Ovary (tissue), 9 donors: ENCODE results near the gene METRN. TPM values are rescaled to one million over a fixed set of nuclear protein-coding genes. Genes with fewer than 3 reads are reported as not detected.

Experiments
- DNase-seq, 5 donors: peaks; one replicate each; pipeline ENCODE4 v3.0.0-alpha.2; 2019 to 2020
- H3K27ac ChIP-seq, 2 donors: fragments of 200-600 bp; one replicate each; pipeline versions ENCODE4 v1.5.1 to v1.8.0; 2019 to 2022
- H3K27me3 ChIP-seq: fragments of 200-600 bp; one replicate; pipeline ENCODE4 v1.8.0; 2022
- H3K36me3 ChIP-seq: fragments of 200-600 bp; sonication (generic); one replicate; pipeline ENCODE4 v1.5.1; 2019
- H3K4me1 ChIP-seq: one replicate; pipeline ENCODE4 v1.8.1; 2013; ENCODE audit warnings: mild to moderate bottlenecking, moderate library complexity; ENCODE audit not compliant: insufficient read depth
- H3K4me3 ChIP-seq: fragments of 200-600 bp; sonication (generic); one replicate; pipeline ENCODE4 v1.5.1; 2017
- H3K9me3 ChIP-seq, 2 donors: fragments of 200-600 bp in 1 of 2; sonication (generic) in 1 of 2; one replicate each; pipeline versions ENCODE4 v1.5.1 to v1.8.1; 2013 to 2019; ENCODE audit warnings: mild to moderate bottlenecking in 1 of 2, moderate library complexity in 1 of 2
- EP300 ChIP-seq: sonication (generic); formaldehyde crosslinking; IDR thresholded peaks from one replicate; pipeline ENCODE4 v1.6.1; 2017; ENCODE audit warnings: antibody characterized with exemption
- POLR2A ChIP-seq: fragments of 450-650 bp; IDR thresholded peaks from one replicate; pipeline ENCODE4 v1.6.1; 2017; ENCODE audit warnings: antibody characterized with exemption, mild to moderate bottlenecking, moderate library complexity
- WGBS, 3 donors: extraction: QIAGEN DNeasy Blood & Tissue Kit in 1 of 3; methylation state at CpG; one replicate each; pipeline versions ENCODE4 v1.1.5 to v1.1.7; 2013 to 2017; 5-methylcytosine and 5-hydroxymethylcytosine counted together
- intact Hi-C, 4 donors: fragments of 100-400 bp; cut with DNase I; formaldehyde crosslinking; loops; one replicate each; pipeline versions ENCODE4 v1.11.0 to v1.15.1; 2022 to 2023
- polyA plus RNA-seq, 2 donors: library from polyadenylated mRNA; stranded (reverse); fragments of 200-250 nt in 1 of 2; fragments of 350-450 nt in 1 of 2; fragmentation: Illumina TruSeq in 1 of 2; extraction: RNeasy Lipid Tissue Mini Kit (QIAGEN cat#74804) in 1 of 2; gene quantifications; one replicate each; pipeline ENCODE4 v1.2.3, GENCODE V29; 2013 to 2014
- total RNA-seq, 7 donors: library from RNA; depleted of rRNA in 2 of 7; stranded (reverse); fragments of >200 nt in 2 of 7; fragmentation: NEBNext Ultra II Directional in 3 of 7; extraction: Animal tissue kit (Norgen Biotek cat#: 25700) in 3 of 7; gene quantifications; one replicate each; pipeline versions ENCODE4 v1.1.0 to v1.2.4, GENCODE V29; 2016 to 2023
- TF ChIP-seq, protein P1 (sequence below), 3 donors: fragments of 450-650 bp in 2 of 3; fragments of 200-600 bp in 1 of 3; IDR thresholded peaks; one replicate each; pipeline versions ENCODE4 v1.5.1 to v1.8.0; 2016 to 2022; ENCODE audit warnings: antibody characterized with exemption in 3 of 3, mild to moderate bottlenecking in 1 of 3
- donor health status: DM: no; HTN: no; CAD: no; lungs with moderate emphysema.
- donor health status: DM: no; HTN: no; CAD: no.
- donor health status: Bipolar disorder and iron deficiency.
- donor health status: DM: yes; HTN: yes; CAD: no.
- donor health status: DM: no; HTN: no; CAD: no.
- donor health status: DM: yes; HTN: yes; CAD: no.

The METRN gene
- total and polyA plus RNA-seq, 9 donors = 0.40 to 57.1 (median 10.4) TPM

GRCh38 chr16:726438-727290, 11.7 kb downstream of the METRN start, which contains the start of the genes CCDC78 and HAGHL:
Gene CCDC78 (minus strand): TSS chr16:726443. CDS start chr16:726367, 76 bp downstream.
Gene HAGHL (plus strand): TSS chr16:727106. CDS start chr16:727510, 404 bp downstream.
- H3K4me3 ChIP-seq = peak within 1 kb of the TSS; percentile 32
- H3K27ac ChIP-seq = no peak within 1 kb of the TSS
- no peaks in the 10 kb centered on the region for H3K9me3 ChIP-seq
- intact Hi-C loops = no loop called here
- WGBS, 3 donors = 1% methylated on average over 39 to 88 of the region's 88 CpGs
- TF ChIP-seq, protein P1, sequence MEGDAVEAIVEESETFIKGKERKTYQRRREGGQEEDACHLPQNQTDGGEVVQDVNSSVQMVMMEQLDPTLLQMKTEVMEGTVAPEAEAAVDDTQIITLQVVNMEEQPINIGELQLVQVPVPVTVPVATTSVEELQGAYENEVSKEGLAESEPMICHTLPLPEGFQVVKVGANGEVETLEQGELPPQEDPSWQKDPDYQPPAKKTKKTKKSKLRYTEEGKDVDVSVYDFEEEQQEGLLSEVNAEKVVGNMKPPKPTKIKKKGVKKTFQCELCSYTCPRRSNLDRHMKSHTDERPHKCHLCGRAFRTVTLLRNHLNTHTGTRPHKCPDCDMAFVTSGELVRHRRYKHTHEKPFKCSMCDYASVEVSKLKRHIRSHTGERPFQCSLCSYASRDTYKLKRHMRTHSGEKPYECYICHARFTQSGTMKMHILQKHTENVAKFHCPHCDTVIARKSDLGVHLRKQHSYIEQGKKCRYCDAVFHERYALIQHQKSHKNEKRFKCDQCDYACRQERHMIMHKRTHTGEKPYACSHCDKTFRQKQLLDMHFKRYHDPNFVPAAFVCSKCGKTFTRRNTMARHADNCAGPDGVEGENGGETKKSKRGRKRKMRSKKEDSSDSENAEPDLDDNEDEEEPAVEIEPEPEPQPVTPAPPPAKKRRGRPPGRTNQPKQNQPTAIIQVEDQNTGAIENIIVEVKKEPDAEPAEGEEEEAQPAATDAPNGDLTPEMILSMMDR (IDR thresholded peaks at IDR 0.05) = no peak
- no peak for TF ChIP-seq EP300
- TF ChIP-seq POLR2A = no peak
- H3K4me1 ChIP-seq = peaks cover 12% of the 10 kb centered on the region
- H3K36me3 ChIP-seq = no peaks in the 10 kb centered on the region
- peak in 2 of 5 donors; percentile 55 to 59 for DNase-seq
- H3K27me3 ChIP-seq = peaks cover 15% of the 10 kb centered on the region

- 0 to 2% (median 1%) methylated on average over 28 to 61 of the region's 61 CpGs for WGBS, 3 donors
- Histone ChIP-seq H3K27ac (no peak overlapping the region), H3K4me1 (peaks cover 9% of the 10 kb centered on the region), H3K4me3 (peak overlapping the region; percentile 32), H3K27me3 (peaks cover 15% of the 10 kb centered on the region), H3K9me3 (no peaks in the 10 kb centered on the region), H3K36me3 (no peaks in the 10 kb centered on the region)
- intact Hi-C loops = no loop called here
- TF ChIP-seq EP300 = no peak
- TF ChIP-seq POLR2A = no peak
- TF ChIP-seq, protein P1 (IDR thresholded peaks at IDR 0.05) = no peak
- no peak for DNase-seq
Measured at GRCh38 chr16:727291-727977, 12.5 kb downstream of the METRN start.

- Histone ChIP-seq H3K4me1 (peaks cover 9% of the 10 kb centered on the region), H3K27me3 (peaks cover 15% of the 10 kb centered on the region), H3K9me3 (no peaks in the 10 kb centered on the region), H3K4me3 (peak overlapping the region; percentile 32), H3K27ac (no peak overlapping the region), H3K36me3 (no peaks in the 10 kb centered on the region)
- intact Hi-C loops = no loop called here
- WGBS, 3 donors = 0 to 2% (median 1%) methylated on average over 36 to 80 of the region's 80 CpGs
- peak in 1 of 5 donors; percentile 41 for DNase-seq
- TF ChIP-seq EP300 (no peak), POLR2A (no peak)
- TF ChIP-seq, protein P1 (IDR thresholded peaks at IDR 0.05) = no peak
Measured at GRCh38 chr16:728131-728889, 13.4 kb downstream of the METRN start.
